CD4-positive, alpha-beta memory T cell (primary cell): ENCODE data around the gene SYNPR. TPM values are rescaled to one million over a fixed set of nuclear protein-coding genes. Genes with fewer than 3 reads are reported as not detected.

Source experiments
- CTCF ChIA-PET: fragments of 350-600 bp; sonication (Branson Sonifier 250); formaldehyde crosslinking; loops from one replicate; lab custom pipeline; 2021; ENCODE audit warnings: inconsistent platforms; ENCODE audit not compliant: partially characterized antibody; lab: Charles Lee
- POLR2A ChIA-PET: fragments of 350-600 bp; sonication (Branson Sonifier 250); formaldehyde crosslinking; loops from one replicate; lab custom pipeline; 2021; ENCODE audit not compliant: partially characterized antibody; lab: Charles Lee
- DNase-seq, 5 donors: peaks; one replicate each; pipeline versions ENCODE4 v3.0.0 to v3.0.0-alpha.2; 2020 to 2022; ENCODE audit warnings: mixed read lengths in 1 of 5
- H3K27ac ChIP-seq: one replicate; pipeline ENCODE4 v1.7.0; 2013; ENCODE audit warnings: low read depth, low read length
- H3K27me3 ChIP-seq: 2 replicates; pipeline ENCODE4 v1.7.0; 2013; ENCODE audit warnings: mild to moderate bottlenecking, low read length, moderate library complexity; ENCODE audit not compliant: insufficient read depth
- H3K36me3 ChIP-seq: 2 replicates; pipeline ENCODE4 v1.7.0; 2013; ENCODE audit warnings: mild to moderate bottlenecking, low read length, moderate library complexity; ENCODE audit not compliant: insufficient read depth
- H3K4me1 ChIP-seq: 2 replicates; pipeline ENCODE4 v1.7.0; 2013; ENCODE audit warnings: mild to moderate bottlenecking, low read length, moderate library complexity; ENCODE audit not compliant: insufficient read depth
- H3K4me3 ChIP-seq, 2 donors: one replicate each; pipeline ENCODE4 v1.7.0; 2013; ENCODE audit warnings: low read length in 2 of 2, mild to moderate bottlenecking in 1 of 2
- H3K9me3 ChIP-seq, 2 donors: one replicate each; pipeline ENCODE4 v1.7.0; 2013; ENCODE audit warnings: low read length in 2 of 2, control low read depth in 1 of 2; ENCODE audit not compliant: control insufficient read depth in 1 of 2
- H3K27ac Mint-ChIP-seq, 7 donors: one replicate each; pipeline ENCODE4 v1.8.0; 2020 to 2021; ENCODE audit warnings: mixed read lengths in 7 of 7, mild to moderate bottlenecking in 6 of 7, inconsistent platforms in 3 of 7, moderate library complexity in 3 of 7
- H3K27me3 Mint-ChIP-seq, 2 donors: one replicate each; pipeline ENCODE4 v1.8.0; 2020 to 2021; ENCODE audit warnings: mixed read lengths in 2 of 2
- H3K36me3 Mint-ChIP-seq, 2 donors: one replicate each; pipeline ENCODE4 v1.8.0; 2020 to 2021; ENCODE audit warnings: mixed read lengths in 2 of 2, inconsistent platforms in 1 of 2, mild to moderate bottlenecking in 1 of 2
- H3K4me1 Mint-ChIP-seq, 4 donors: one replicate each; pipeline ENCODE4 v1.8.0; 2020 to 2021; ENCODE audit warnings: mixed read lengths in 4 of 4, mild to moderate bottlenecking in 1 of 4
- H3K4me3 Mint-ChIP-seq, 8 donors: one replicate each; pipeline ENCODE4 v1.8.0; 2020 to 2021; ENCODE audit warnings: mixed read lengths in 8 of 8, mild to moderate bottlenecking in 7 of 8, moderate library complexity in 6 of 8, inconsistent platforms in 3 of 8
- H3K9me3 Mint-ChIP-seq, 8 donors: one replicate each; pipeline ENCODE4 v1.8.0; 2020 to 2021; ENCODE audit warnings: mixed read lengths in 8 of 8, mild to moderate bottlenecking in 5 of 8, inconsistent platforms in 3 of 8, moderate library complexity in 1 of 8
- intact Hi-C: fragments of 100-400 bp; cut with micrococcal nuclease; formaldehyde crosslinking; loops from one replicate; pipeline ENCODE4 v1.15.1; 2023
- polyA plus RNA-seq, 2 donors: library from polyadenylated mRNA; unstranded; fragments of 300-500 nt; fragmentation: Illumina TruSeq; gene quantifications; one replicate each; pipeline ENCODE4 v1.2.3, GENCODE V29; 2021
- total RNA-seq, 2 experiments: library from RNA; stranded (reverse); gene quantifications; one replicate each; pipeline ENCODE4 v1.2.3, GENCODE V29; 2021

Gene SYNPR
- total and polyA plus RNA-seq, 4 experiments from 2014 or later: not detected

- intact Hi-C loops: no loop called here
- Mint-ChIP-seq H3K4me3 (no peak overlapping the region), H3K4me1 (no peaks in the 10 kb centered on the region), H3K27me3 (peaks cover 0 to 4% of the 10 kb centered on the region in 2 donors), H3K27ac (no peak overlapping the region), H3K36me3 (no peaks in the 10 kb centered on the region), H3K9me3 (no peaks in the 10 kb centered on the region)
- H3K9me3 ChIP-seq: no peaks in the 10 kb centered on the region
- H3K27me3 ChIP-seq: no peaks in the 10 kb centered on the region
- H3K4me1 ChIP-seq: no peaks in the 10 kb centered on the region
- no peak overlapping the region for H3K4me3 ChIP-seq
- H3K27ac ChIP-seq: no peak overlapping the region
- H3K36me3 ChIP-seq: no peaks in the 10 kb centered on the region
- POLR2A ChIA-PET: no interaction called here
- no peak for DNase-seq
- CTCF ChIA-PET: no interaction called here
These were observed 298.7 kb downstream of the SYNPR start for GRCh38 chr3:63576846-63577245.

GRCh38 chr3:63578858-63579257 is 300.8 kb downstream of the SYNPR start:
- ChIA-PET POLR2A (no interaction called here), CTCF (no interaction called here)
- H3K36me3 Mint-ChIP-seq: no peaks in the 10 kb centered on the region
- H3K27me3 ChIP-seq: no peaks in the 10 kb centered on the region
- no peaks in the 10 kb centered on the region for H3K4me1 Mint-ChIP-seq
- H3K36me3 ChIP-seq: no peaks in the 10 kb centered on the region
- no peak overlapping the region for H3K4me3 ChIP-seq
- H3K27me3 Mint-ChIP-seq: peaks cover 2 to 3% of the 10 kb centered on the region in 2 donors
- no peak overlapping the region for H3K4me3 Mint-ChIP-seq
- intact Hi-C loops: no loop called here
- peaks cover 0 to 4% (median 0%) of the 10 kb centered on the region in 8 donors for H3K9me3 Mint-ChIP-seq
- H3K27ac ChIP-seq: no peak overlapping the region
- no peak overlapping the region for H3K27ac Mint-ChIP-seq
- H3K9me3 ChIP-seq: no peaks in the 10 kb centered on the region
- no peaks in the 10 kb centered on the region for H3K4me1 ChIP-seq
- DNase-seq: no peak

DNA sequence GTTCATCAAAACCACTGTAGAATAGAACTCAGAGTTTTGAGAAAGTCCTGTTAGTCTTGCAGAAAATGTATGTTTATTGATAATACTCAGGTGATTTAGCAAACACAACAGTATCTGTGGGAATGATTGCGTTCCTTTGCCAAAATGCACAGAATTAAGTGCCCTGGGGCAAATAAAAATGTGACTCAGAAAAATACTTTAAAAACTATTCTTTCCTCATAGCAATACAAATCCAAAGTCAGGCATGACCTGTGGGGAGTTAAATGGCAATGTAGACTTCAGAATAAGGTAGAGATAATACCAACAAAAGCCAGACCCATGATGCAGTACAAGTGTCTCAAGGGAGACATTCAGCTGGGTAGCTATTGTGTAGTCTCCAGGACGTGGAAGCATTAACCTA is 302.0 kb downstream of the SYNPR start:
- Mint-ChIP-seq H3K4me1 (no peaks in the 10 kb centered on the region), H3K4me3 (no peak overlapping the region), H3K27ac (no peak overlapping the region), H3K27me3 (peaks cover 2 to 3% of the 10 kb centered on the region in 2 donors), H3K9me3 (peaks cover 0 to 4% (median 0%) of the 10 kb centered on the region in 8 donors), H3K36me3 (no peaks in the 10 kb centered on the region)
- intact Hi-C loops: no loop called here
- no peaks in the 10 kb centered on the region for H3K4me1 ChIP-seq
- POLR2A ChIA-PET: no interaction called here
- no peak for DNase-seq
- CTCF ChIA-PET: no interaction called here
- H3K27ac ChIP-seq: no peak overlapping the region
- no peaks in the 10 kb centered on the region for H3K27me3 ChIP-seq
- H3K9me3 ChIP-seq: no peaks in the 10 kb centered on the region
- H3K4me3 ChIP-seq: no peak overlapping the region
- H3K36me3 ChIP-seq: no peaks in the 10 kb centered on the region

GRCh38 chr3:63582943-63583500 is 304.9 kb downstream of the SYNPR start:
- H3K4me1 Mint-ChIP-seq: no peaks in the 10 kb centered on the region
- H3K27ac Mint-ChIP-seq: no peak overlapping the region
- no peak for DNase-seq
- H3K36me3 Mint-ChIP-seq: no peaks in the 10 kb centered on the region
- H3K9me3 ChIP-seq: no peaks in the 10 kb centered on the region
- no peak overlapping the region for H3K27ac ChIP-seq
- no peaks in the 10 kb centered on the region for H3K36me3 ChIP-seq
- intact Hi-C loops: no loop called here
- ChIA-PET CTCF (no interaction called here), POLR2A (no interaction called here)
- peaks cover 0 to 7% (median 0%) of the 10 kb centered on the region in 8 donors for H3K9me3 Mint-ChIP-seq
- no peak overlapping the region for H3K4me3 ChIP-seq
- no peaks in the 10 kb centered on the region for H3K27me3 ChIP-seq
- no peak overlapping the region for H3K4me3 Mint-ChIP-seq
- no peaks in the 10 kb centered on the region for H3K4me1 ChIP-seq
- H3K27me3 Mint-ChIP-seq: peaks cover 0 to 3% of the 10 kb centered on the region in 2 donors

DNA sequence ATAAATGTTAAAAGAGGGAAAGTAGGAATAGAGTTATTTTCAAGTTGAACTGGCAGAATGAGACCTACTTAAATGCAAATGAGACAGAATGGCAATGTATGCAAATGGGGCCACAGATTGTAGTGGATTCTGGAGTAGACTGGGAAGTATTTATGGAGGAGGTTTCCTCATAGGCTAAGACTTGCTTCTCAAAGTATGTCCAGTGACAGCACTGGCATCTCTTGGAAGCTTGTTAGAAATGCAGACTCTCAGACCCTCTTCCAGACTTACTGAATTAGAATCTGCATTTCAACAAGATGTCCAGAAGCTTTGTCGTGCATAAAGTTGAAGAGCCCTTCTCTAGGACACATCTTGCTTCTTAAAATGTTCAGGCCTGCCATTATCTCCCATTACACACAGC is 306.6 kb downstream of the SYNPR start:
- DNase-seq: no peak
- H3K4me3 Mint-ChIP-seq: no peak overlapping the region
- Histone ChIP-seq H3K36me3 (no peaks in the 10 kb centered on the region), H3K27ac (no peak overlapping the region), H3K4me1 (no peaks in the 10 kb centered on the region), H3K9me3 (peaks cover 0 to 4% of the 10 kb centered on the region in 2 donors), H3K27me3 (no peaks in the 10 kb centered on the region), H3K4me3 (no peak overlapping the region)
- H3K27me3 Mint-ChIP-seq: peaks cover 0 to 3% of the 10 kb centered on the region in 2 donors
- peaks cover 0 to 13% (median under 1%) of the 10 kb centered on the region in 8 donors for H3K9me3 Mint-ChIP-seq
- POLR2A ChIA-PET: no interaction called here
- no peaks in the 10 kb centered on the region for H3K36me3 Mint-ChIP-seq
- intact Hi-C loops: no loop called here
- no peaks in the 10 kb centered on the region for H3K4me1 Mint-ChIP-seq
- no peak overlapping the region for H3K27ac Mint-ChIP-seq
- CTCF ChIA-PET: no interaction called here

DNA sequence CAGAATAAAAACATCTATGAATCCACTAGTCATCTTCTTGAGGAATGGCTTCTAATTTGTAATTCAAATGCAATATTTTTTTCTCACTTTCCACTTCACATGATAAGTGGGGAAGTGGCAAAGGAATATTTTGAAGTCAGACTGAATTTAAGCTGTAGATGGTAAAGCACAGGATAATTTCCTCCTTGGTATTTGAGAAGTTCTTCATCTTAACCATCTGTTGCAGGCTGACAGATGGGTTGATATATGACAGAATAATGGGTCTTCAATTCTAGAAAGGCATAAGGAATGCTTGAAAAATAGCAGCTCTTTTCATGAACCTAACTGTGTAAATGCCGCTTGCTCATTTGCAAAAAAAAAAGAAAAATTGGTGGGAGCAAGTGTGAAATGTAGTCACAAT is 307.8 kb downstream of the SYNPR start:
- no peaks in the 10 kb centered on the region for H3K4me1 Mint-ChIP-seq
- Histone ChIP-seq H3K27me3 (no peaks in the 10 kb centered on the region), H3K4me1 (no peaks in the 10 kb centered on the region), H3K4me3 (no peak overlapping the region), H3K27ac (no peak overlapping the region), H3K9me3 (peaks cover 0 to 4% of the 10 kb centered on the region in 2 donors), H3K36me3 (no peaks in the 10 kb centered on the region)
- no peak overlapping the region for H3K27ac Mint-ChIP-seq
- intact Hi-C loops: no loop called here
- H3K4me3 Mint-ChIP-seq: no peak overlapping the region
- peaks cover 0 to 3% of the 10 kb centered on the region in 2 donors for H3K27me3 Mint-ChIP-seq
- POLR2A ChIA-PET: no interaction called here
- CTCF ChIA-PET: no interaction called here
- no peaks in the 10 kb centered on the region for H3K36me3 Mint-ChIP-seq
- peaks cover 0 to 13% (median under 1%) of the 10 kb centered on the region in 8 donors for H3K9me3 Mint-ChIP-seq
- DNase-seq: no peak

- Histone ChIP-seq H3K36me3 (no peaks in the 10 kb centered on the region), H3K4me1 (no peaks in the 10 kb centered on the region), H3K4me3 (no peak overlapping the region), H3K9me3 (peaks cover 0 to 4% of the 10 kb centered on the region in 2 donors), H3K27ac (no peak overlapping the region), H3K27me3 (no peaks in the 10 kb centered on the region)
- CTCF ChIA-PET: no interaction called here
- Mint-ChIP-seq H3K36me3 (no peaks in the 10 kb centered on the region), H3K9me3 (peaks cover 0 to 8% (median under 1%) of the 10 kb centered on the region in 8 donors), H3K4me3 (no peak overlapping the region), H3K27me3 (no peaks in the 10 kb centered on the region), H3K27ac (no peak overlapping the region), H3K4me1 (no peaks in the 10 kb centered on the region)
- POLR2A ChIA-PET: no interaction called here
- intact Hi-C loops: no loop called here
- DNase-seq: no peak
These were observed 310.8 kb downstream of the SYNPR start for GRCh38 chr3:63588895-63589294.
